Kidney epithelial cell (primary cell): ENCODE measurements around the gene ALKBH3. TPM values are rescaled to one million over a fixed set of nuclear protein-coding genes. Genes with fewer than 3 reads are reported as not detected.

ENCODE experiments used
- DNase-seq: peaks from one replicate; pipeline ENCODE4 v3.0.0-alpha.2; 2010; ENCODE audit warnings: low read depth
- H3K27me3 ChIP-seq: 2 replicates; pipeline ENCODE4 v1.6.0; 2011; ENCODE audit warnings: low read length; ENCODE audit not compliant: control insufficient read depth, insufficient read depth
- H3K36me3 ChIP-seq: 2 replicates; pipeline ENCODE4 v1.5.1; 2011; ENCODE audit warnings: low read length; ENCODE audit not compliant: control insufficient read depth, insufficient read depth
- H3K4me3 ChIP-seq: 2 replicates; pipeline ENCODE4 v1.5.1; 2011; ENCODE audit warnings: low read depth, mild to moderate bottlenecking, control low read depth, low read length
- CTCF ChIP-seq: IDR thresholded peaks from 2 replicates; pipeline ENCODE4 v1.5.1; 2011; ENCODE audit warnings: mild to moderate bottlenecking, moderate library complexity, low read length, control low read depth, inconsistent platforms; ENCODE audit not compliant: insufficient read depth, poor library complexity, severe bottlenecking
- total RNA-seq: library from RNA; depleted of rRNA; stranded (reverse); fragments of >200 nt; gene quantifications from 2 replicates; pipeline ENCODE4 v1.2.3, GENCODE V29; 2015

Gene ALKBH3
- total RNA-seq, 1 donor from 2014 or later, result 48.0 TPM

GRCh38 chr11:43898574-43898973 is 17.9 kb downstream of the ALKBH3 start:
- TF ChIP-seq CTCF, result no peak
- Histone ChIP-seq H3K27me3 (no peaks in the 10 kb centered on the region), H3K36me3 (no peaks in the 10 kb centered on the region), H3K4me3 (no peak overlapping the region)
- no peak for DNase-seq

- H3K27me3 ChIP-seq, result no peaks in the 10 kb centered on the region
- H3K4me3 ChIP-seq, result no peak overlapping the region
- H3K36me3 ChIP-seq, result no peaks in the 10 kb centered on the region
- no peak for TF ChIP-seq CTCF
- DNase-seq, result no peak
These were observed 18.5 kb downstream of the ALKBH3 start for GRCh38 chr11:43899094-43899493.

GRCh38 chr11:43901551-43901950 is 20.9 kb downstream of the ALKBH3 start:
- no peak overlapping the region for H3K4me3 ChIP-seq
- no peaks in the 10 kb centered on the region for H3K36me3 ChIP-seq
- H3K27me3 ChIP-seq, result no peaks in the 10 kb centered on the region
- DNase-seq, result no peak
- no peak for TF ChIP-seq CTCF

GRCh38 chr11:43903078-43903477 is 22.4 kb downstream of the ALKBH3 start:
- no peaks in the 10 kb centered on the region for H3K27me3 ChIP-seq
- no peaks in the 10 kb centered on the region for H3K36me3 ChIP-seq
- no peak for TF ChIP-seq CTCF
- DNase-seq, result no peak
- no peak overlapping the region for H3K4me3 ChIP-seq

- DNase-seq, result no peak
- H3K4me3 ChIP-seq, result no peak overlapping the region
- TF ChIP-seq CTCF, result no peak
- H3K27me3 ChIP-seq, result no peaks in the 10 kb centered on the region
- H3K36me3 ChIP-seq, result no peaks in the 10 kb centered on the region
These were observed 23.3 kb downstream of the ALKBH3 start for GRCh38 chr11:43903969-43904368.

- TF ChIP-seq CTCF, result no peak
- no peak for DNase-seq
These were observed 24.3 kb downstream of the ALKBH3 start for GRCh38 chr11:43904742-43905535.

More at GRCh38 chr11:43904742-43905535, 24.3 kb downstream of the ALKBH3 start:
- Histone ChIP-seq H3K4me3 (no peak overlapping the region), H3K36me3 (no peaks in the 10 kb centered on the region), H3K27me3 (no peaks in the 10 kb centered on the region)
